Gastrocnemius medialis (tissue), 4 donors: Measurements from ENCODE around the gene CRLF2. TPM values are rescaled to one million over a fixed set of nuclear protein-coding genes. Genes with fewer than 3 reads are reported as not detected.
"Not testable (repeated sequence)": the region's sequence is repeated elsewhere in the genome, so short reads cannot be mapped to it uniquely, and the experiment has no call there.

ENCODE experiments used
- ATAC-seq, 2 donors: fragments of 150-250 bp; one replicate each; pipeline ENCODE4 v1.9.1; 2016
- DNase-seq, 2 donors: peaks; one replicate each; pipeline ENCODE4 v3.0.0-alpha.2; 2019
- H3K27ac ChIP-seq, 4 donors: fragments of 200-600 bp; sonication (generic); 1 replicate in 1 of 4; 2 replicates in 3 of 4; pipeline ENCODE4 v1.5.1; 2016 to 2018; ENCODE audit warnings: mild to moderate bottlenecking in 2 of 4, moderate library complexity in 1 of 4
- H3K27me3 ChIP-seq, 3 donors: fragments of 200-600 bp; sonication (generic) in 2 of 3; 1 replicate in 1 of 3; 2 replicates in 2 of 3; pipeline versions ENCODE4 v1.5.1 to v1.6.0; 2016 to 2019; ENCODE audit warnings: mild to moderate bottlenecking in 1 of 3, moderate library complexity in 1 of 3
- H3K36me3 ChIP-seq, 2 donors: fragments of 200-600 bp; sonication (generic) in 1 of 2; one replicate each; pipeline ENCODE4 v1.5.1; 2017 to 2018
- H3K4me1 ChIP-seq, 2 donors: fragments of 200-600 bp; sonication (generic) in 1 of 2; one replicate each; pipeline ENCODE4 v1.5.1; 2016 to 2017; ENCODE audit warnings: mild to moderate bottlenecking in 2 of 2
- H3K4me3 ChIP-seq, 4 donors: fragments of 200-600 bp; sonication (generic) in 3 of 4; 1 replicate in 1 of 4; 2 replicates in 3 of 4; pipeline ENCODE4 v1.5.1; 2016 to 2019; ENCODE audit warnings: mild to moderate bottlenecking in 2 of 4
- H3K9me3 ChIP-seq, 3 donors: fragments of 200-600 bp; sonication (generic) in 2 of 3; 1 replicate in 1 of 3; 2 replicates in 2 of 3; pipeline ENCODE4 v1.5.1; 2016 to 2019
- POLR2A ChIP-seq, 2 donors: fragments of 450-650 bp; IDR thresholded peaks; one replicate each; pipeline ENCODE4 v1.6.1; 2017; ENCODE audit warnings: antibody characterized with exemption in 2 of 2, mild to moderate bottlenecking in 2 of 2, moderate library complexity in 2 of 2
- in situ Hi-C, 4 donors: fragments of 200-750 bp; cut with MboI; loops; one replicate each; pipeline versions ENCODE4 v1.15.0 to v1.8.0; 2017; ENCODE audit warnings: low sequenced_read_pairs in 4 of 4
- intact Hi-C: fragments of 100-400 bp; cut with DNase I; formaldehyde crosslinking; loops from one replicate; pipeline ENCODE4 v1.15.1; 2023; ENCODE audit warnings: low total_unique reads
- total RNA-seq, 4 donors: library from RNA; depleted of rRNA; stranded (reverse); fragments of >200 nt; gene quantifications; one replicate each; pipeline versions ENCODE4 v1.1.0 to v1.2.3, GENCODE V29; 2016
- TF ChIP-seq, protein P1 (sequence below), 5 experiments: fragments of 450-650 bp in 3 of 5; fragments of 200-600 bp in 2 of 5; sonication (generic) in 2 of 5; IDR thresholded peaks in 4 of 5; conservative IDR thresholded peaks in 1 of 5; 1 replicate in 4 of 5; 2 replicates in 1 of 5; pipeline ENCODE4 v1.5.1; 2016 to 2019; ENCODE audit warnings: antibody characterized with exemption in 5 of 5, mild to moderate bottlenecking in 3 of 5, moderate library complexity in 3 of 5

CRLF2 gene
- total RNA-seq, 4 donors from 2014 or later: not detected

- H3K27ac ChIP-seq: no peak overlapping the region
- no peaks in the 10 kb centered on the region for H3K36me3 ChIP-seq
- DNase-seq (no peak), ATAC-seq (no peak)
- H3K27me3 ChIP-seq: peaks cover 0 to 7% (median 0%) of the 10 kb centered on the region in 3 donors
- intact Hi-C loops (no loop called here), in situ Hi-C loops (no loop called here)
- H3K4me3 ChIP-seq: no peak overlapping the region
- no peaks in the 10 kb centered on the region for H3K9me3 ChIP-seq
- H3K4me1 ChIP-seq: no peaks in the 10 kb centered on the region
- TF ChIP-seq, protein P1, sequence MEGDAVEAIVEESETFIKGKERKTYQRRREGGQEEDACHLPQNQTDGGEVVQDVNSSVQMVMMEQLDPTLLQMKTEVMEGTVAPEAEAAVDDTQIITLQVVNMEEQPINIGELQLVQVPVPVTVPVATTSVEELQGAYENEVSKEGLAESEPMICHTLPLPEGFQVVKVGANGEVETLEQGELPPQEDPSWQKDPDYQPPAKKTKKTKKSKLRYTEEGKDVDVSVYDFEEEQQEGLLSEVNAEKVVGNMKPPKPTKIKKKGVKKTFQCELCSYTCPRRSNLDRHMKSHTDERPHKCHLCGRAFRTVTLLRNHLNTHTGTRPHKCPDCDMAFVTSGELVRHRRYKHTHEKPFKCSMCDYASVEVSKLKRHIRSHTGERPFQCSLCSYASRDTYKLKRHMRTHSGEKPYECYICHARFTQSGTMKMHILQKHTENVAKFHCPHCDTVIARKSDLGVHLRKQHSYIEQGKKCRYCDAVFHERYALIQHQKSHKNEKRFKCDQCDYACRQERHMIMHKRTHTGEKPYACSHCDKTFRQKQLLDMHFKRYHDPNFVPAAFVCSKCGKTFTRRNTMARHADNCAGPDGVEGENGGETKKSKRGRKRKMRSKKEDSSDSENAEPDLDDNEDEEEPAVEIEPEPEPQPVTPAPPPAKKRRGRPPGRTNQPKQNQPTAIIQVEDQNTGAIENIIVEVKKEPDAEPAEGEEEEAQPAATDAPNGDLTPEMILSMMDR (IDR thresholded peaks at IDR 0.05 in 4 of 5, conservative IDR thresholded peaks at IDR 0.05 in 1 of 5): no peak
- TF ChIP-seq POLR2A (IDR thresholded peaks at IDR 0.05): no peak
These were observed 50.1 kb downstream of the CRLF2 start for GRCh38 chrX:1162119-1162916.

DNA sequence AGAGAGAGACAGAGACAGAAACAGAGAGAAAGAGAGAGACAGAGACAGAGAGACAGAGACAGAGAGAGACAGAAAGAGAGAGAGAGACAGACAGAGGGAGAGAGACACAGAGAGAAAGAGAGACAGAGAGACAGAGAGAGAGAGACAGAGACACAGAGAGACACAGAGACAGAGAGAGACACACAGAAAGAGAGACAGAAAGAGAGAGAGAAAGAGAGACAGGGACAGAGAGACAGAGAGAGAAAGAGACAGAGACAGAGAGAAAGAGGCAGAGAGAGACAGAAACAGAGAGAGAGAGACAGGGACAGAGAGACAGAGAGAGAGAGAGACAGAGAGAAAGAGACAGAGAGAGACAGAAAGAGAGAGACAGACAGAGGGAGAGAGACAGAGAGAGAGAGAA is 52.9 kb downstream of the CRLF2 start:
- ATAC-seq: no peak
- in situ Hi-C loops (no loop called here), intact Hi-C loops (no loop called here)
- no peak for TF ChIP-seq POLR2A (IDR thresholded peaks at IDR 0.05)
- TF ChIP-seq, protein P1 (IDR thresholded peaks at IDR 0.05 in 4 of 5, conservative IDR thresholded peaks at IDR 0.05 in 1 of 5): no peak
- no peaks in the 10 kb centered on the region for H3K36me3 ChIP-seq
- H3K4me3 ChIP-seq: no peak overlapping the region
- no peak overlapping the region for H3K27ac ChIP-seq
- no peak for DNase-seq
- H3K9me3 ChIP-seq: no peaks in the 10 kb centered on the region
- H3K27me3 ChIP-seq: peaks cover 0 to 4% (median 0%) of the 10 kb centered on the region in 3 donors
- H3K4me1 ChIP-seq: no peaks in the 10 kb centered on the region

DNA sequence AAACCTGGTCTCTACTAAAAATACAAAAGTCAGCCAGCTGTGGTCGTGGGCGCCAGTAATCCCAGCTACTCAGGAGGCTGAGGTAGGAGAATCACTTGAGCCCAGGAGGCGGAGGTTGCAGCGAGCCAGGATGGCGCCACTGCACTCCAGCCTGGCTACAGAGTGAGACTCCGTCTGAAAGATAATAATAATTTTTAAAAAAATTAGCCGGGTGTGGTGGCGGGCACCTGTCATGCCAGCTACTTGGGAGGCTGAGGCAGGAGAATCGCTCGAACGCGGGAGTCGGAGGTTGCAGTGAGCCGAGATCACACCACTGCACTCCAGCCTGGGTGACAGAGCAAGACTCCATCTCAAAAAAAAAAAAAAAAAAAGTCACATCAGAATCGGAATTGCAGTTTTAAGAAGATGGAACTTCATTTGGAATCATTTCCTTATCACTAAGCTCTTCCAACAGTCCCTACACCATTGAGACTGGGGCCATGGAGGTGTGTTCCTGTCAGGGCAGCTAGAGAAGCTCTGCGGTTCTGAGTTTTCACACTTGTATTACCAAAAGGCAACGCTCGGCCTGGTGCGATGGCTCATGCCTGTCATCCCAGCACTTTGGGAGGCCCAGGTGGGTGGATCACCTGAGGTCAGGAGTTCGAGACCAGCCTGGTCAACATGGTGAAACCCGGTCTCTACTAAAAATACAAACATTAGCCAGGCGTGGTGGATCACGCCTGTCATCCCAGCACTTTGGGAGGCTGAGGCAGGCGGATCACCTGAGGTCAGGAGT is 55.6 kb downstream of the CRLF2 start:
- intact Hi-C loops, in situ Hi-C loops: not testable (repeated sequence)

DNA sequence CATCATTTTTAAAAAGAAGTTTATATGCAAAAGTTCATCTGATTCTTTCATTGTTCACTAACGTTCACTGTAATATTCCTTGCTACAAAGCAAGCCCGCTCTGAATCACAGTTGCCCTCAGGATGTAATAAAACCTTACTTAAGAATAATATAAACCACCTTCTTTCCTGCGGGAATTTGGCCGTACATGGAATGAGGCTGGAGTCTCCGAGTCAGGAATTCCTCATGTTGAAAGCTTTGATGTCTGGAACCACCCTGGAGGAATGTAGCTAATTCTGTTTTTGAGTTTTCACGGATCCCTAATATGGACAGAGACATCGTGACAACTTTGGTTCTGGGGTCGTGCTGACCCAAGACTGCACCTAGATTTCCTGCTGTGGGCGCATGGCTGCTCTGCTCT is 58.5 kb downstream of the CRLF2 start:
- no peaks in the 10 kb centered on the region for H3K27me3 ChIP-seq
- no peaks in the 10 kb centered on the region for H3K4me1 ChIP-seq
- no peak overlapping the region for H3K27ac ChIP-seq
- no peak overlapping the region for H3K4me3 ChIP-seq
- in situ Hi-C loops: no loop called here
- no peaks in the 10 kb centered on the region for H3K9me3 ChIP-seq
- no peaks in the 10 kb centered on the region for H3K36me3 ChIP-seq
- DNase-seq (no peak), ATAC-seq (no peak)
- no peak for TF ChIP-seq POLR2A (IDR thresholded peaks at IDR 0.05)
- TF ChIP-seq, protein P1 (IDR thresholded peaks at IDR 0.05 in 4 of 5, conservative IDR thresholded peaks at IDR 0.05 in 1 of 5): no peak
- intact Hi-C loops: no loop called here

More for the DNA sequence above, 55.6 kb downstream of the CRLF2 start:
- not testable (repeated sequence) for H3K27me3 ChIP-seq, H3K4me3 ChIP-seq, H3K36me3 ChIP-seq, ATAC-seq, H3K9me3 ChIP-seq, H3K27ac ChIP-seq, DNase-seq, H3K4me1 ChIP-seq

GRCh38 chrX:1152090-1152489 is 60.4 kb downstream of the CRLF2 start:
- Histone ChIP-seq H3K27me3 (no peaks in the 10 kb centered on the region), H3K36me3 (no peaks in the 10 kb centered on the region), H3K27ac (no peak overlapping the region), H3K9me3 (no peaks in the 10 kb centered on the region), H3K4me3 (no peak overlapping the region), H3K4me1 (no peaks in the 10 kb centered on the region)
- ATAC-seq (no peak), DNase-seq (no peak)
- TF ChIP-seq POLR2A (IDR thresholded peaks at IDR 0.05): no peak
- TF ChIP-seq, protein P1 (IDR thresholded peaks at IDR 0.05 in 4 of 5, conservative IDR thresholded peaks at IDR 0.05 in 1 of 5): no peak
- in situ Hi-C loops: no loop called here
- intact Hi-C loops: no loop called here
